Effector CD8-positive, alpha-beta T cell (primary cell): ENCODE data around the gene SKAP1.
"Not testable (repeated sequence)": the region's sequence is repeated elsewhere in the genome, so short reads cannot be mapped to it uniquely, and the experiment has no call there.

Experiments used
- DNase-seq: peaks from one replicate; lab custom pipeline; 2025; lab: John Stamatoyannopoulos, UW

The SKAP1 gene

DNA sequence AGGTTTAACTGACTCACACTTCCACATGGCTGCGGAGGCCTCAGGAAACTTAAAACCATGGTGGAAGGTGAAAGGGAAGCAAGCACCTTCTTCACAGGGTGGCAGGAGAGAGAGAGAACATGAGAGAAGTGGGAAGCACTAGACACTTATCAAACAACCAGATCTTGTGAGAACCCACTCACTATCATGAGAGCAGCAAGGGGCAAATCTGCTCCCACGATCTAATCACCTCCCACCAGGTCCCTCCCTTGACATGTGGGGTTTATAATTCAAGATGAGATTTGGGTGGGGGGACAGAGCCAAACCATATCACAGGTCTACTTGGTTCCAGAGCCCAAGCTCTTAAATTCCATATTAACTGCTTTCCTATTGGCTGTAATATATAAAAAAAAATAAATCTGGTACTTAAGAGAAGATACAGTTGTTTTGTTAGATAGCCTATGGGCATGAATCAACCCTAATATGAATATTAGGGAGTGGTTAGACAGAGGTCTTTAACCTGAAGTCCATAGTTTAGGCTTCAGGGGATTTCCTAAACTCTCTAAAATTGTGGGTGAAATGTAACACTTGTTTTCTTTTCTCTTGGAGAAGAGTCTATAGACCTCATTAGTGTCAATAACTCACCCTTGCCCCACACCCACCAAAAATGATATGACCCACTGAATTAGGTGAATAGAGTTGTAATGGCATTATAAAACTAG is 56.7 kb downstream of the SKAP1 start:
- no peak for DNase-seq

- not testable (repeated sequence) for DNase-seq
Measured at GRCh38 chr17:48368967-48369366, 61.0 kb downstream of the SKAP1 start.

GRCh38 chr17:48368352-48368908 is 61.6 kb downstream of the SKAP1 start:
- no peak for DNase-seq

GRCh38 chr17:48363161-48363560 is 66.9 kb downstream of the SKAP1 start:
- DNase-seq = no peak

- DNase-seq = not testable (repeated sequence)
Measured at GRCh38 chr17:48360861-48361633, 69.0 kb downstream of the SKAP1 start.

DNA sequence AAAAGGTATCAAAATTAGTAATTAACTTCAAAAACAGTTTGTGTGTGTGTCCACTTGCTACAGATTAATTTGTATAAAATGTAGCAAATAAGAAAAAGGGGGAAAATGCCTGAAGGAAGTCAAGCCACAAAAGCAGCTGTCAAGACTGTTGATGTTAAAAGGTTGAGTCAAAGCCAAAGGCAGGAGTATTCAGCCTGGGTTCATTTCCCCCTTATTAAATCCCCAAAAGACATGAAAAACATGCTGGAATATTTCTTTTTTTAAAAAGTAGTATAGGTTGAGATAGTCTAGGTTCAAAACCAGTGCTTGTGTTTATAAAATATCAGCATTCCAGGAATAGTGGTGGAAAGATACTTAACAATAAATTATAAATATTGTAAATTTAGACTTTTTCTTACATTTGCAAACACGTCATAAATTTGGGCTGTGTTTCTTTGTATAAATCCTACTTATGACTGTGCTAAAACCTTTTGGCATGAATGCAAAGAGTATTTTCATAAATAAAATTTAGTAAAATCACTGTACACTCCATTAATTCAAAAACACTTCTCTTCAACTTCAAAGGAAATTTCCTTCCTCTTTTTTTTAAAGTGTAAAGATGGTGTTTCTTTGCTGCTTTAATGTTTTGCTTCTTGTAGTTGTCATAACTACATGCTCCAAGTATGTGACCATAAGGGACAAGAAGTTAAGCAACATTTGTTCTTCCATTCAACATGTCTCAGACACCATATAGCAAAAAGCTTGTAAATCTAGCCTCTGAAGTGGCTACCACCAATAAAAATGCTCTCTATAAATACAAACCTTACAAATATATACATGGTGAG is 72.0 kb downstream of the SKAP1 start:
- DNase-seq = no peak

GRCh38 chr17:48356866-48357265 is 73.1 kb downstream of the SKAP1 start:
- DNase-seq = no peak

GRCh38 chr17:48352630-48353029 is 77.4 kb downstream of the SKAP1 start:
- DNase-seq = no peak

DNA sequence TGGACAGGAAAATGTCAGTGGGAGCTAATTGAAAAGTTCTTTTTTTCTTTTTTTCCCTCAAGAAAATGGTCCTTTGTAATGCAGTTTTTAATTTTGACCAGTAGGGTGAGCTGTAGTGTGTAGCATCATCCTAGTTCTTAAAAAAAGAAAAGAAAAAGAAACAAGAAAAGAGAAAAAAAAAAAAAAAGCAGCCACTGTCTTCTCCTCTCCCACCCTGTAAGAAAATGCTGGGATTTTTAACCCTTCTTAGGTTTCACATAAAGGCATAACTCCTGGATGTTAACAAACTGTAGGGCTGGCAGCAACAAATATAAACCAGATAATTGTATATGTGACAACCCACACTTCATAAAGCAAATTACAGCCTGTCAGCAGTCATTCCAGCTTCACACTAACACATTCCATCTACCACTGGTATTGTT is 78.1 kb downstream of the SKAP1 start:
- no peak for DNase-seq

DNA sequence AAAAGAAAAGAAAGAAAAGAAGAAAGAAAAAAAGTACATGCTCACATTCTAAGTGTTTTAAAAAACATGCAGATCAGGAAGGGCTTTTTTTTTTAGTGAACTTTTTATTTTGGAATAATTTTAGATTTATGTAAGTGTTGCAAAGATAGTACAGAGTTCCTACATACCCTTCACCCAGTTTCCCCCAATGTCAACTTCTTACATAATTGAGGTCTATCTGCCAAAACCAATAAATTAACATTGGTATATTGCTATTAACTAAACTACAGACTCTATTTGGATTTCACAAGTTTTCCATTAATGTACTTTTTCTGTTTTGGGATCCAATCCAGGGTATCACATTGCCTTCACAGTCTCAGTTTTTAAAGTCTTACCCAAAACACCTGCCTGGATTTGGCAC is 81.7 kb downstream of the SKAP1 start:
- no peak for DNase-seq

DNA sequence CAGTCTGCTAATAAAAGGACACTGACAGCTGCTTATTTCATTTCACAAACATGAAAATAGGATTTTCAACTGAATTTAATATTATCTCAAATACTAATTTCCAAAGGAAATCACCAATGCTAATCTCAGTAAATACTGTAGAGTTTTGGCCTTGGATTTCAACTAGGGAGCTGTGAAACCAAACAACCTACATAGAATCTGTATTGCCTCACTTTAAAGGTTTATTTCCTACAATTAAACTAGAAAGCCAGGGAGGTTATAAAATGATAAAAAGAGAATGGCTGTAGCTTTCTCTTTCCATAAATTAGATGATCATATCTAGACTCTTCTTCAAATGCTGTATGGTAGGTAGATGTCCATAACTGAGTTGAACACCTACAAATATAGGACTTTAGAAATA is 82.8 kb downstream of the SKAP1 start:
- DNase-seq = no peak

DNA sequence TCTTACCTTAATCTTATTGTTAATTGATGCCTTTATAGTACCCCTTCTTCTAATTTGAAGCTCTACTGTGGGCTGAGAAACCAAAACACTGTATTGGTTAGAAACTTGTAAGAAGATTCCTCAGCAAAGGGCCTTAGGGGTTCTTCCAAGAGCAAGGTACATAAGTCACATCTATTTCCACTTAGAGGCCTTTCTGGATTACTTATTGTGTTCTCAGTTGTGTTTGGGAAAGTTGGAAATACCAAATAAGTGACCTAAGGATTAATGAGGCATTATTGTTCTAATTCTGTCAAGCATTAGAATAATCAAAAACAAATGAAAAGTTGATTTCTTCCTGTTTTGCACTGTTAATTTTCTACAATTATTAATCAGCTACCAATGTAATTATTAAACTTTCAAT is 85.8 kb downstream of the SKAP1 start:
- DNase-seq = no peak

DNA sequence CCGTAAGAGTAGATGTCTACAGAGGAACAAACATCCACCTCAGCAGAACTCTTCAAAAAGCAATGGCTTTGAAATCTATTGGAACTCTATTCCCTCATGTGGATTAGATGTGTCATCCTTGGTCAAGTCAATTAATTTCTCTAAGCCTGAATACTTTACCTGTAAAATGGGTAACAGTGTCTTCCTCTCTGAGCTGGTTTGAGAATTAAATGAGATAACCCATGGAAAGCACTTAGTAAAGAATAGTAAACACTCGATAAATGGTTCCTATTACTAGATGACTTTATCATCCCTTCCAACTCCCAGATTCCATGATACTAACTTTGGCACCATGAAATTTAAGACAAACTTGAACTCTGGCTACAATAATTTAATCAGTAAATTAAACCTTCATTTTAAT is 89.1 kb downstream of the SKAP1 start:
- no peak for DNase-seq

DNA sequence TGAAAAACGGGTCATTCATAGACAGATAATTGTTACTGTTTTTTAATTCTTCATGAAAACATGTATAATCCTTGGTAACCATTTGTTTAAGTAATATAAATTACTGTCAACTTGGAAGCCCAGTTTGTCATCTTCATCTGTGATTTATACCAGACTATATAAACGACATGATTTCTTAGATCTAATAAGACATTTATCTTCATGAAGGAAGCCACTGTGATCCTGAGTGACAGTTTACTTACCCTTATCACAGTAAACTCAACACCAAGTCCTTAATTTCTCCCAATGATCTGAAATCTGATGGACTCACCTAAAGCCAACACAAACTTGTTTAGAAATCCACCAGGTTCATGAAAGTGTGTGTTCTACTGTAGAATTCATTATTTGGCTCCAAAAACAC is 91.3 kb downstream of the SKAP1 start:
- no peak for DNase-seq

- not testable (repeated sequence) for DNase-seq
Measured at GRCh38 chr17:48337903-48338302, 92.1 kb downstream of the SKAP1 start.

DNA sequence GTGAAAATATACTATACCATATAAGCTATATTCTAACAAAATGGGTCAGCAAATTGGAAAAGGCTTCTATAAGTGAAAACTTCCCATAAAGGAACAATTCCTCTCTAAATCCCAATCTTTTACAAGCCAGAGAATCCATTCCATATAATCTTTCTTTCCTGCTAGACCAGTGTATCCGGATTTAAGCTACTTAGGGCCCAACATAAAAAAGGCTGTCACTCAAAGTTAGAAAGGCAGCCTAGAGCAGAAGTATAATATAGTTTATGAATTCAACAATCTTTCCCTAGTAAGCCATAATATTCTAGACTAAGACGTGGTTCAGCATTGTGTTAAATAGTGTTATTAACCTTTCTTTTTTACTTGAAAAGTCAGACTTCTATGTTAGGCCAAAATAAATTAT is 93.0 kb downstream of the SKAP1 start:
- no peak for DNase-seq

DNA sequence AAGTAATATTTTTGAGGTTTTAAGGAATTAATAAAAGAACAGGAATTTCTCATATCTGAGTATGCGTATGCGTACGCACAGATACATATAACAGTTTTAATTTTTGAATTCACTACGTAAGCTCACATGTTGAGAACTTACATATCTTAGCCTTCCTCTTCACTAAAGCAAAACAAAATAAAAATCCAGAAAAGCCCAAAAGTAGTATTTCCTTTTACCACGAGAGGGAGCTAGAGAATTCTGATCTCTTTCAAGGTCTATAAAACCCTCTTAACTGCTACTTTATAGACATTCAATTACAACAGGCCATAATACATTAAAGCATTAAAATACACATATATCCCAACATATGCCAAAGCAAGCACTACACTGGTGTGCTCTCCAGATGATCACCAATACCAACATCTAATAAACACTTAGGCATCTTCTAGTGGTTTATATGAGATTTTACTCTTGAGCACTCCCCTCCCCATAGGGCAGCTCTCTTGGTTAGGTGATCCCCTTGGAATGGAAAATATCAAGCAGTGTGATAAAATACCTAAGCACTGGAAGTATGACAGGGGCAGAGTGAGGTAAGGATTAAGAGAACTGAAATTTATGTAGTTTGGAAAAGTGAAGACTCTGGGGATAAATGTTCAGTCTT is 94.0 kb downstream of the SKAP1 start:
- no peak for DNase-seq

GRCh38 chr17:48335146-48335784 is 94.7 kb downstream of the SKAP1 start:
- DNase-seq = no peak

DNA sequence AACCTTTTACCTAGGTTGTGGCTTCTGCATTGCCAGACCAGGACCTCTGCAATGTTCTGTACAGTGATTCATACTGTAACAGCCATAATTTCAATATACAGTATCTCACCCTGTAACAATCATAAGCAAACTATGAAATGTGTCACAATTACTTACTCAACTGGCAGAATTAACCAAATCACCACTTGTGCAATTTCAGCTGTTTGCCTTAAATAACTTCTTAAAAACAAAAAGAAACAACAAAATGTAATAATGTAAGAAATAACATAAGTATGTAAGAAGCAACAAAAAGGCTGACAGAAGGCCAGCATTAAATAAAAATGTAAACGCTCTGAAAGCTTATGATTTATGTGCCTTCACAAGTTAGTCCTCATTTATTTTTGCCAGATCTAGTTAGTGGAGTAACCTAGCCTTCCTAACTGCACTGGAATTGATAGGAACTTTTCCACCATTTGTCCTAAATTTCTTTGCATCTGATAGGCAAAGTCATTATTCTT is 96.9 kb downstream of the SKAP1 start:
- DNase-seq = no peak

GRCh38 chr17:48330887-48331286 is 99.1 kb downstream of the SKAP1 start:
- no peak for DNase-seq

DNA sequence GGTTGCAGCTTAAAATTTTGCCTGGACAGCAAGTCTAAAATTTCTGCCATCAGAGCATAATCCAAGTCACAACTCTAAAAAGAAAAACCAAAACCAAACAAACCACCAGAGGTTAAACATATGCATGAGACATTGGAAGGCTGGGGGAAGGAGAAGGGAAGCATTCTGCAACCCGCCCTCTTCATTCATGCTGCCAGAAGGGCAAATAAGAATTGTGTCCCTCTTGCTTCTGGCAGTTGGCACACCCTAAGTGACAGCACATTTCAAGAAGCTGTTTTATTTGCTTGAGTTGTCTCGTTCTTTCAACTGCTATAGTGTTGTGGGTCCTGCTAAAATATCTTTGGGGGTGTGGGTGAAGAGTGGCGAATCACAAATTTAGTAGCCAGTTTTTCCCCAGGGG is 99.6 kb downstream of the SKAP1 start:
- no peak for DNase-seq
